NOMO-1 (cell line): Measurements from ENCODE around the gene MAST2.

Source experiments
- DNase-seq, 2 experiments: peaks; one replicate each; lab custom pipeline; 2025; ENCODE audit not compliant: unreplicated experiment in 2 of 2; lab: John Stamatoyannopoulos, UW

Gene MAST2

GRCh38 chr1:46013581-46013980, 210.2 kb downstream of the MAST2 start:
- no peak for DNase-seq

GRCh38 chr1:46017876-46018503, 214.6 kb downstream of the MAST2 start:
- DNase-seq: peak; percentile 29 to 61

- DNase-seq: no peak
These were observed 215.9 kb downstream of the MAST2 start for GRCh38 chr1:46019348-46019747.

- DNase-seq: no peak
These were observed 216.6 kb downstream of the MAST2 start for GRCh38 chr1:46020010-46020409.

DNA sequence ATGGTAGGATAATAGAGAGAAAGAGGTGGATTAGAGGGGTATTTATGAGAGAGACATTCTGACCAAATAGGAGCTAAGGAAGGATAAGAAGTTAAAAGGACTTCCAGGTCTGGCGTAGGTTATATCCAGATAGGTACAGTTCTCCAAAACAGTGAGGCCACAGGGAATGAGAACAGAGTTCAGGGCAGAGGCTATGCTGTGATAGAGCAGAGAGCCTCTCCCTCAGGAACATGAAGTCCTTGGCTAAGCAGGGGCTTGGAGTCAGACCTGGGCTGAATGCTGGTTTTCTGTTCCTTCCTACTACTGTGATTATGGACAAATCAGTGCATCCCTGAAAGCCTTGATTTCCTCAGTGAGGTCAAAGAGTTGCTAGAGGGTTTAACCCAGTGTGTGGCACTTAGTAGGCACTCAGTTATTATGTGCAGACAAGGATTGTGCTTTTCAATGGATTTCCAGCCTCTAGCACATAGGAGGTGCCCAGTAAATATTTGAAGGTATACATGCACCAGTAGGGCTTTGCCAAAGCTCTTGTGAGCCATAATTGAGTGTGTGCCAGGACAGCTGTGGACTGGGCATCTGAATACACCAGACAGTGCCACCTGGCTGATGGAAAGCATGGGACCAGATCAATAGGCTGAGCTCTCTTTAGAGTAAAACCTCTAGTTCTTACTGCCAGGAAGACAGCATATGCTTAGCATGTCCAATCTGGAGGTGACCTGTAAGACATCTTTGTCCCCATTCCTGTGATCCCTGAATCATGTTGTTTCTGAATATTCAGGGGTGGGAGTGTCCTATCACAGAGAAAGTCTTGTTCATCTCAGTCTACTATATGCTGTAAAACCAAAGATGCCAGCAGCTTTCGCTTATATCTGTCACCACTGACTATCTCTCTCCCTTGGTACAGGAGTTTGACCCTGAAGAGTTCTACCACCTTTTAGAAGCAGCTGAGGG, 217.9 kb downstream of the MAST2 start:
- no peak for DNase-seq

GRCh38 chr1:46026531-46026930, 223.1 kb downstream of the MAST2 start:
- DNase-seq: no peak

DNA sequence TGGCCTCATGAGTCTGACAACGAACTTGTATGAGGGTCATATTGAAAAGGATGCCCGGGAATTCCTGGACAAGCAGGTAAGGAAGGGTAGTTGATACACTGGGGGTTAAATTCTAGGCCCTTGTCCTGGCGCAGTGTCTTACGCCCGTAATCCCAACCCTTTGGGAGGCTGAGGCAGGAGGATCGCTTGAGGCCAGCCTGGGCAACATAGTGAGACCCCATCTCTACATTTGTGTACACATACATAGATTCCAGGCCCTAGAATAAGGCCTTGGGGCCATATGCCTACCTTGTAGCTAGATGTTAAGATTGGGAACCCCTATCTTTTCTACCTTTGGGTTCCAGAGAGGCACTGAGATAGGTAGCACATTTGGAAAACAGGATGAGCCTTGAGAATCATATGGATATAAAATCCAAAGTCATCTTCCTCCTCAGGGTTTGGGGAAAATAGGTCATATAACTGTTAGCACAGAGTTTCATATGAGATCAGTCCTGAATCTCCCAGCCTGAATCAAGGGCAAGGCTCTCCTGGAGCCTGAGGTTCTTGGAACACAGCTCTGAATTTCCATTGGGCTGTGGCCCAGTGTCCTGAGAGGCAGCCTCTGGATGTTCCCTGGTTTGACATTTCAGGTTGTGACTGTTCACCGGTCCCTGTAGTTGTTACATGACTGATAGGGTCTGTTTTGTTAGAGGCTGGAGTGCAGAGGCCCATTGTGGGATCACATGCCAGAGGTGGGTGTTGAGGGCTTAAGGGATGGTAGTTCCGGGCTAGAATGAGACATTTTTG, 224.6 kb downstream of the MAST2 start:
- DNase-seq: no peak

DNA sequence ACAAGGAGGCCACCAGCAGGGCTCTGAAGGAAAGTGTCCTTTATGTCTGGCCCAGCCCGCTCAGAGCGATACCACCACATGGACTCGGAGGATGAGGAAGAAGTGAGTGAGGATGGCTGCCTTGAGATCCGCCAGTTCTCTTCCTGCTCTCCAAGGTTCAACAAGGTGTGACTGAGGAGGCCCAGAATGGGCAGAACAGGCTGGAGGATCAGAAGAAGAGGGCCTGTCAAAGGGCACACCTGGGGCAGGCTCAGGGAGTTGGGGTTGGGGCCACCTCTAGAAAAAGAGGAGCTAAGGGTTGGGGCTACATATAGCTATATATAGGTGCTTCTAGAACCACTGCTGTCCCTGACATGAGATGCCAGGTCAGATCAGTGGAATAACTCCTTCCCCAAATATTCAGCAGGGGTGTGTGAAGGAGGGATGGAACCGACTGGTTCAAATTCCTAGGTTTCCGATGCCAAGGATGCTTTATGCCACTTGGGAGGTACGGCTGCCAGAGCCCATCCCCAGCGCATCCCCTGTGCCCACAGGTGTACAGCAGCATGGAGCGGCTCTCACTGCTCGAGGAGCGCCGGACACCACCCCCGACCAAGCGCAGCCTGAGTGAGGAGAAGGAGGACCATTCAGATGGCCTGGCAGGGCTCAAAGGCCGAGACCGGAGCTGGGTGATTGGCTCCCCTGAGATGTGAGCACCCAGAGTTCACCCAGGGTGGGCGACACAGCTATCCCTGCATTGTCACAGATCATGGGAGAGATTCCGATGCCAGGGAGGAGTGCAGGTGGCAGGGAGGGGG, 226.9 kb downstream of the MAST2 start:
- DNase-seq: no peak

DNA sequence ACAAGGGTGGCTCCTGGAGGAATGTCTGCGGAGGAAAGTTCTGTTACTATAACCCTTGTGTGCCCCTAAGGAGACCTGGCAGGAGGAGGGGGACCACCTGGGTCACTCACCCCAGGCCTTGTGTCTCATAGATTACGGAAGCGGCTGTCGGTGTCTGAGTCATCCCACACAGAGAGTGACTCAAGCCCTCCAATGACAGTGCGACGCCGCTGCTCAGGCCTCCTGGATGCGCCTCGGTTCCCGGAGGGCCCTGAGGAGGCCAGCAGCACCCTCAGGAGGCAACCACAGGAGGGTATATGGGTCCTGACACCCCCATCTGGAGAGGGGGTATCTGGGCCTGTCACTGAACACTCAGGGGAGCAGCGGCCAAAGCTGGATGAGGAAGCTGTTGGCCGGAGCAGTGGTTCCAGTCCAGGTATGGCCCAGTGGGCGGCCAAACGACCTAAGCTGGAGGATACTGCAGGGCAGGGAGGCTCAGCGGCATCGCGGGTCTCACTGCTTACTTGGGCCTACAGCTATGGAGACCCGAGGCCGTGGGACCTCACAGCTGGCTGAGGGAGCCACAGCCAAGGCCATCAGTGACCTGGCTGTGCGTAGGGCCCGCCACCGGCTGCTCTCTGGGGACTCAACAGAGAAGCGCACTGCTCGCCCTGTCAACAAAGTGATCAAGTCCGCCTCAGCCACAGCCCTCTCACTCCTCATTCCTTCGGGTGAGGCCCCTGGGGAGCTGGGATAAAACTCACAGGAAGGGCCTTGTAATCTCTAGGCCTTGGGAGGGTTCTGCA, 227.7 kb downstream of the MAST2 start:
- DNase-seq: no peak

GRCh38 chr1:46034601-46035516, 231.4 kb downstream of the MAST2 start:
- DNase-seq: no peak

- DNase-seq: peak; percentile 75 to 79
These were observed 233.8 kb downstream of the MAST2 start for GRCh38 chr1:46036894-46037839.

DNA sequence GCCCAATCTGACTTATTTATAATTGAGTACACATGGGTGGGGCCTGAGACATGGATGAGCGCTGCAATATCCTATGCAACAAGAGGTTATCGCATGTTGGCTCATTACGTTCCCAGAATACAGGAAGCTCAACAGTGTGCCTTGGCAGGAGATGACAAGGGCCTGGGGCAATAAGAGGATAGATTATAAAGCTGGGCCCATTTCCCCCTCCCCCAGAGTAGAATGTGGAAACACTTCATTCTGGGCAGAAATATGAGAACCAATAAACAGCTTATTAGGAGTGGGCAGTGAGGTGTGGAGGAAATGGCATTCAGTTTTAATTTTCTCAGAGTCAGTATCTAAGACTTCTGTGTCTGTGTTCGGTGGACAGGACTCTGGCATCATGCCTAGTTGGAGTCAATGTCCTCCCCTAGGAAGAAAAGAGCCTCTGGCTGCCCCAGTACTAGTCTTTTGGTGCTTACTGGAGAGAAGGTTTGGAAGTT, 236.2 kb downstream of the MAST2 start:
- peak in 1 of 2 experiments; percentile 27 for DNase-seq

DNA sequence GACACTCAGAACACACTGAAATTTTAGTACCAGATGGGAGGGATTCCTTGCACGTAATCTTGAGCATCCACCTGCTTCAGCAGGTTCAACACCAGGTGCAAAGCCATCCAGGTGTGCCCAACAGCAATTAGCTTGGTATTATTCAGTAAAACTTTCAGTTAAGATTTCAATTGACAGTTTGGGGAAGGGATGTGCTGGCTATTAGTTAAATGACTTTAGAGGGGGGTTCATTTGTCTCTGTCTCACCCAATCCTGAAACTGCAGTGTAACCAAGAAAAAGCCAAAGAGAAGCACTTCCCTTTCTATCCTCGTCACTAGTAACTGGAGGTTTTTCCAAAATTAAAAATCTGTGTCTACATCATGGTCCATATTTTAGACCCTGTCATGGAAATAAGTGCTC, 238.1 kb downstream of the MAST2 start:
- peak in 1 of 2 experiments; percentile 44 for DNase-seq

DNA sequence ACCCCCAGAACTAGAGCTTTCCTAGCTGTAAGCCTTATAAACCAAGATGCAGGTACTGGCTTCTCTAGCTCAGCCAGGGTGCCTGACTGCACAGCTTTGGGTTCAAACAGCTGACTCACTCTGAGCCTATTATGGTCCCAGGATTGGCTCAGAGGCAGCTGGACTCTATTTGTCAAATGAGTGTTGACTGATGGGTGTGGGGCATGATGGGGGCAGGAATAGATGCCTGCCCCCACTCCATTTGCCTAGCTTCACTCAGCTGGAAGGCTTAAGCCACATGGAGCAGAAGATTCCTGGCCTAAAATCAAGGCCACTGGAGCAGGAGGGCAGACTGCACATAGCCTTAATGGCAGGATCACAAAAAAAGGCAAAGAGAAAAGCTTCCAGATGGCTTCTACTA, 238.6 kb downstream of the MAST2 start:
- DNase-seq: no peak

- DNase-seq: peak; percentile 92 to 98
These were observed 240.1 kb downstream of the MAST2 start for GRCh38 chr1:46043458-46044017.

GRCh38 chr1:46044116-46044515, 240.7 kb downstream of the MAST2 start:
- no peak for DNase-seq

DNA sequence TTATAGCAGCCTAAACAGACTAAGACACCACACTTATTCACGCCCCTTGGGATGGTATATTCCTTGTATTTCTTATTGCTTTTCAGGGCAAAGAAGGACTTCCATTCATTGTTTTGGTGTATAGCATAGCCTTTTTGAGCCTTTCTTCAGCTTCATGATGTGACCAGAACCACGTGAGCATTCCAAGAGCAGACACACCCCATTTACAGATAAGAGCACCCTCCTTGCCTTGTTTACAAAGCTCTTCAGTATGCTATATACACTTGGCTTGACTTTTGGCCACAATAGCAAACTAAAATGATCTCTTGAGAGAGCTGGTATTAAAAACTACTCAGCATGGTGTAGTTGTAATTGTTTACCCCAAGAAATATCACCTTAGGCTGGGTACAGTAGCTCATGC, 250.3 kb downstream of the MAST2 start:
- no peak for DNase-seq
